ENCODE results near the gene LSM4.

The LSM4 gene

GRCh38 chr19:18262917-18263316, 60.0 kb downstream of the LSM4 start:
- in situ Hi-C loops (cut with HindIII; ENCODE audit: low pct_ligation_motif_present, low sequenced_read_pairs): no loop called here
- DNase-seq: peak; percentile 28
- no peak overlapping the region for H3K4me3 ChIP-seq (ENCODE audit: low read depth, low read length)
- TF ChIP-seq, protein P1, sequence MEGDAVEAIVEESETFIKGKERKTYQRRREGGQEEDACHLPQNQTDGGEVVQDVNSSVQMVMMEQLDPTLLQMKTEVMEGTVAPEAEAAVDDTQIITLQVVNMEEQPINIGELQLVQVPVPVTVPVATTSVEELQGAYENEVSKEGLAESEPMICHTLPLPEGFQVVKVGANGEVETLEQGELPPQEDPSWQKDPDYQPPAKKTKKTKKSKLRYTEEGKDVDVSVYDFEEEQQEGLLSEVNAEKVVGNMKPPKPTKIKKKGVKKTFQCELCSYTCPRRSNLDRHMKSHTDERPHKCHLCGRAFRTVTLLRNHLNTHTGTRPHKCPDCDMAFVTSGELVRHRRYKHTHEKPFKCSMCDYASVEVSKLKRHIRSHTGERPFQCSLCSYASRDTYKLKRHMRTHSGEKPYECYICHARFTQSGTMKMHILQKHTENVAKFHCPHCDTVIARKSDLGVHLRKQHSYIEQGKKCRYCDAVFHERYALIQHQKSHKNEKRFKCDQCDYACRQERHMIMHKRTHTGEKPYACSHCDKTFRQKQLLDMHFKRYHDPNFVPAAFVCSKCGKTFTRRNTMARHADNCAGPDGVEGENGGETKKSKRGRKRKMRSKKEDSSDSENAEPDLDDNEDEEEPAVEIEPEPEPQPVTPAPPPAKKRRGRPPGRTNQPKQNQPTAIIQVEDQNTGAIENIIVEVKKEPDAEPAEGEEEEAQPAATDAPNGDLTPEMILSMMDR (IDR thresholded peaks at IDR 0.05; ENCODE audit: low read depth, low read length, missing control alignments): no peak
- no peaks in the 10 kb centered on the region for H3K27me3 ChIP-seq (replicated peaks)
- H3K36me3 ChIP-seq (replicated peaks): no peaks in the 10 kb centered on the region
- no peak overlapping the region for H3K27ac ChIP-seq

GRCh38 chr19:18262144-18262543, 60.7 kb downstream of the LSM4 start:
- in situ Hi-C loops (cut with HindIII; ENCODE audit: low pct_ligation_motif_present, low sequenced_read_pairs): no loop called here
- no peak for DNase-seq
- Histone ChIP-seq H3K27me3 (replicated peaks) (no peaks in the 10 kb centered on the region), H3K36me3 (replicated peaks) (no peaks in the 10 kb centered on the region), H3K4me3 (ENCODE audit: low read depth, low read length) (no peak overlapping the region), H3K27ac (no peak overlapping the region)
- TF ChIP-seq, protein P1 (IDR thresholded peaks at IDR 0.05; ENCODE audit: low read depth, low read length, missing control alignments): no peak

DNA sequence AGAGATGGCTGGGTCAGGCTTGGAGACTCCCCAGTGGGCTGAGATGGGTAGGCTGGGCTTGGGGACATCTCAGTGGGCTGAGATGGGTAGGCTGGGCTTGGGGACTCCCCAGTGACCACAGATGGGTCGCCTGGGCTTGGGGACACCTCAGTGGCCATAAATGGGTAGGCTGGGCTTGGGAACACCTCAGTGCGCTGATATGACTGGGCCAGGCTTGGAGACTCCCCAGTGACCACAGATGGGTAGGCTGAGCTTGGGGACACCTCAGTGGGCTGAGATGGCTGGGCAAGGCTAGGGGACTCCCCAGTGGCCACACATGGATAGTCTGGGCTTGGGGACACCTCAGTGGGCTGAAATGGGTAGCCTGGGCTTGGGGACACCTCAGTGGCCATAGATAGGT, 61.4 kb downstream of the LSM4 start:
- in situ Hi-C loops (cut with HindIII; ENCODE audit: low pct_ligation_motif_present, low sequenced_read_pairs): no loop called here
- TF ChIP-seq, protein P1 (IDR thresholded peaks at IDR 0.05; ENCODE audit: low read depth, low read length, missing control alignments): no peak
- H3K36me3 ChIP-seq (replicated peaks): no peaks in the 10 kb centered on the region
- DNase-seq: no peak
- no peak overlapping the region for H3K4me3 ChIP-seq (ENCODE audit: low read depth, low read length)
- no peaks in the 10 kb centered on the region for H3K27me3 ChIP-seq (replicated peaks)
- no peak overlapping the region for H3K27ac ChIP-seq

DNA sequence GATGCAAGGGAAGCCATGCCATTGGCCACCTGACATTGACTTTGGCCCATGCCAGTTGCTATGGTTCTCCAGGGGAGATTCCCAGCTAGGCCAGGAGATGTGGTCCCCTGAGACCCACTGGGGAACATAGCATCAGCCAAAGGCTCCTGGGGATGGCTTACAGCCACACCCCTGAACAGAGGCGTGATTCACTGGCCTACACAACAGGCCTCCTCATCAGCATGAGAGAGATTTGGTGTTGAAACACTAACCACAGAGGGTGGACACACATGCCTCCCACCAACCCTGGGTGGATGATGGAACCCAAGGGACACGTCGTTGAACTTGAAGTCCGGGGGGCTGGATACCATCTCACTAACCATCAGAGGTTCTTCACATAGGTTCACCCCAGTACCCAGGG, 63.0 kb downstream of the LSM4 start:
- DNase-seq: no peak
- in situ Hi-C loops (cut with HindIII; ENCODE audit: low pct_ligation_motif_present, low sequenced_read_pairs): no loop called here
- Histone ChIP-seq H3K4me3 (ENCODE audit: low read depth, low read length) (no peak overlapping the region), H3K36me3 (replicated peaks) (no peaks in the 10 kb centered on the region), H3K27ac (no peak overlapping the region), H3K27me3 (replicated peaks) (peaks cover 3% of the 10 kb centered on the region)
- TF ChIP-seq, protein P1 (IDR thresholded peaks at IDR 0.05; ENCODE audit: low read depth, low read length, missing control alignments): no peak

DNA sequence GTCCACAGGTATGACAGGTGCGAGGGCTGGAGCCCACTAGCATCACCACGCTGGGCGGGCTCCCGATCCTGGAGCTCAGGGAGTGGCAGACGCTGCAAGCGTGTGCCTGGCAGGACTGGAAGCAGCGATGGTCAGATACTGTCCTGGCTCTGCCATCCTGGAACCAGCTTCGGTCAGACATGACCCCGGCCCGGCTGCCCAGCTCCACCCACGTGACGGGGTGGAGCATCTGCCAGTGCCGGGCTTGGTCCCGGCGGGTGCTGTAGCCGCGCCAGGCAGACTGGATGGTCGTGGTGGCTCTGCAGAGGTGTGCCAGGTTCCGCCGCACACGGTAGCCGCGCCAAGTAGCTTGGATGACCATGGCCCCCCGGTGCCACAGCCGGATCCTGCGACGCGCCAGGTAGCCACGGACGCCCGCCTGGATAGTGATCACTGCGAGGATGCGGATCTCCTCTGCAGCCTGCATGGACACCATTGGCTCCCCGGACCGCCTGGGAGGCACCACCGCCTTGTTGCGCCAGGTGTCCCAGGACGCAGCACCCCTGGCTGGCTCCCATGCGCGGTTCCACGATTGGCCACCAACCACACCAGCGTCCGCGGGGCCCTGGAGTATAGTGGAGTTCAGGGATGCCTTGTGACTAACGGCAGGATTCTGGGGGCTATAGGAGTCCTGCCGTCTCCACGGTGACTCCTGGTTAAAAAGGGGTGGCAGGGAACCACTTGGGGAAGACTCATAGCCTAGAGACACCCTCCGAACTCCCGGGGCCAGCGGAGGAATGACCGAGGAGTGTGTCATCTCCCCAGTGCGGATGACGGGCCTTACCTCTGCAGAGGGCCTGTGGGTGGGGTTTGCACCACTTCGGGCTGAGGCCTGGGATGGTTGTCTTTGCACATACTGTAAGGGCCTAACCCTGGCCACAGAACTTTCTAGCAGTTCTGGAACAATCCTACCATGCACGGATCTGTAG, 65.1 kb downstream of the LSM4 start:
- no peak for DNase-seq
- Histone ChIP-seq H3K27ac (no peak overlapping the region), H3K4me3 (ENCODE audit: low read depth, low read length) (no peak overlapping the region), H3K27me3 (replicated peaks) (peaks cover 3% of the 10 kb centered on the region), H3K36me3 (replicated peaks) (no peaks in the 10 kb centered on the region)
- TF ChIP-seq, protein P1 (IDR thresholded peaks at IDR 0.05; ENCODE audit: low read depth, low read length, missing control alignments): no peak
- in situ Hi-C loops (cut with HindIII; ENCODE audit: low pct_ligation_motif_present, low sequenced_read_pairs): no loop called here

Measured in brain microvascular endothelial cell (primary cell).